HEK293T (cell line): ENCODE data around the gene ADAMTS17.

Source experiments
- CTBP1 ChIP-seq: fragments of 450-650 bp; IDR thresholded peaks from 2 replicates; pipeline ENCODE4 v1.6.1; 2016; ENCODE audit warnings: borderline replicate concordance
- FOXA1 ChIP-seq: fragments of 450-650 bp; IDR thresholded peaks from 2 replicates; pipeline ENCODE4 v1.6.1; 2016; ENCODE audit warnings: mild to moderate bottlenecking
- FOXM1 ChIP-seq: fragments of 450-650 bp; IDR thresholded peaks from 2 replicates; pipeline ENCODE4 v1.6.1; 2017; ENCODE audit warnings: mild to moderate bottlenecking, borderline replicate concordance
- HDGF ChIP-seq: fragments of 450-650 bp; IDR thresholded peaks from 2 replicates; pipeline ENCODE4 v1.6.1; 2017; ENCODE audit warnings: antibody characterized with exemption, borderline replicate concordance
- LEF1 ChIP-seq: fragments of 450-650 bp; IDR thresholded peaks from 2 replicates; pipeline ENCODE4 v1.6.1; 2017; ENCODE audit warnings: mild to moderate bottlenecking, borderline replicate concordance
- SP1 ChIP-seq: fragments of 450-650 bp; IDR thresholded peaks from 2 replicates; pipeline ENCODE4 v1.6.1; 2017
- SUZ12 ChIP-seq: fragments of 450-650 bp; IDR thresholded peaks from 2 replicates; pipeline ENCODE4 v1.6.1; 2016; ENCODE audit warnings: mild to moderate bottlenecking
- ZNF384 ChIP-seq: fragments of 450-650 bp; IDR thresholded peaks from 2 replicates; pipeline ENCODE4 v1.6.1; 2016

DNA sequence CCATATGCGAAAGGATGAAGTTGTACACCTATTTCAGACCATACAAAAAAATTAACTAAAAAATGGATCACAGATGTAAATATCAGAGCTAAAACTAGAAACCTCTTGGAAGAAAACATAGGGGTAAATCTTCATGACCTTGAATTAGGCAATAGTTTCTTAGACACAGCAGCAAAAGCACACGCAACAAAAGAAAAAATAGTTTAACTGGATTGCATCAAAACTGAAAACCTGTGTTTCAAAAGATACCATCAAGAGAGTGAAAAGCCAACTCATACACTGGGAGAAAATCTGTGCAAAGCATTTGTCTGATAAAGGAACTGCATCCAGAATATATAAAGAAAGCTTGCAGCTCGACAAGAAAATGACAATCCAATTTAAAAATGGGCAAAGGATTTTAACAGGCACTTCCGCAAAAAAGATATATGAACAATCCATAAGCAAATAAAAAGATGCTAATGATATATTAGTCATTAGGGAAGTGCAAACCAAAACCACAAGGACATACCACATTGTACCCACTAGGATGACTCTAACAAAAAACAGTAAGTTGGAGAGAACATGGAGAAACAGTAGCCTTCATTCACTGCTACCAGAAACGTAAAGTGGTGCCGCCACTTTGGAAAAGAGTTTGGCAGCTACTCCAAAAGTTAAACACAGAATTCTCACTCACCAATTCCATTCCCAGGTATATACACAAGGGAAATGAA lies 263.1 kb downstream of the ADAMTS17 start:
- TF ChIP-seq ZNF384 (no peak), FOXA1 (no peak), CTBP1 (no peak), HDGF (no peak), FOXM1 (no peak), SUZ12 (no peak), LEF1 (no peak), SP1 (no peak)
